Hematopoietic multipotent progenitor cell treated with erythropoietin and hydrocortisone succinate and interleukin-3 and kit ligand, for 4 days (in vitro differentiated cells): ENCODE results near the gene SDF2L1.
"Not testable (repeated sequence)": the region's sequence is repeated elsewhere in the genome, so short reads cannot be mapped to it uniquely, and the experiment has no call there.

ENCODE experiments used
- DNase-seq: peaks from one replicate; pipeline ENCODE4 v3.0.0-alpha.2; 2015

The SDF2L1 gene

DNA sequence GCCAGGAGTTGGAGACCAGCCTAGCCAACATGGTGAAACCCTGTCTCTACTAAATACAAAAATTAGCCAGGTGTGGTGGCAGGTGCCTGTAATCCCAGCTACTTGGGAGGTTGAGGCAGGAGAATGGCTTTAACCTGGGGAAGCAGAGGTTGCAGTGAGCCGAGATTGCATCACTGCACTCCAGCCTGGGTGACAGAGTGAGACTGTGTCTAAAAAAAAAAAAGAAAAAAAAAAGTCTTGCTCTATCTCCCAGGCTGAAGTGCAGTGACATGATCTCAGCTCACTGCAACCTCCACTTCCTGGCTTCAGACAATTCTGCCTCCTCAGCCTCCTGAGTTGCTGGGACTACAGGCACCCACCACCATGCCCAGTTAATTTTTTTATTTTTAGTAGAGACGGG, 4.7 kb upstream of the SDF2L1 start:
- DNase-seq, result not testable (repeated sequence)

DNA sequence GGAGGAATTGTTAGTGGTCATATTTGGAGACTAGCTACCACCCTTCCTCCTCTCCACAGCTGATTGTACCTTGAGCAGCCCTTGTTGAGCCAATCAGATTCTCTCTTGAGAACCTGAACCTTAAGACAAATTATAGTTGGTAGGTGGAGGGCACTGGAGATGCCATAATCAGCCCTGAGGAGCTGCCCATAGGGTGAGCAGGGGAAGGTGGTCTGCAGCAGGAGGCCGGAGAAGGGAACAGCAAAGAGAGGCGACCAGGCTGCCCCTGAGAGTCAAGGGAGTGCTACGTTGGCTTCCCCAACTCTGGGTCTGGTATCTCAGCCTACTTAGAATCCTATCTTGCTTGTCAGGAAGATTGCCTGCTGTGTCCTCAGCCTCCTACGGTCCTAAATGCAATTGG, 2.7 kb upstream of the SDF2L1 start:
- DNase-seq, result no peak

DNA sequence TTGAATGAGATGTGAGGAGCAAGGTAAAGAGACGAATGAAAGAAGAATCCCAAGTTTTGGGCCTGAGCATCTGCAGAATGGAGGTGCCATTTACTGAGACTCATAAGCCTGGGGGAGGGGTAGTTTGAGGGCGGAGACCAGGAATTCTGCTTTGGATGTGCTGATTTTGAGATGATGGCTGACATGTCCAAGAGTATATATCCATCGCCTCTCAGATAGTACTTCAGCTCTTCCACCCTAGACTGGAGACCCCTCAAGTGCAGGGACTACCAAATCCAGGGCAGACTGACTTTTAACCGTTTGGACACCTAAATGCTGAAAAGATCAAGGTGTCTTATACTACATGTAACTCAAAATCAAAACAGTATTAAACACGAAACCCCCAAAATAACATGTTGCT, 1.3 kb upstream of the SDF2L1 start:
- DNase-seq, result no peak

DNA sequence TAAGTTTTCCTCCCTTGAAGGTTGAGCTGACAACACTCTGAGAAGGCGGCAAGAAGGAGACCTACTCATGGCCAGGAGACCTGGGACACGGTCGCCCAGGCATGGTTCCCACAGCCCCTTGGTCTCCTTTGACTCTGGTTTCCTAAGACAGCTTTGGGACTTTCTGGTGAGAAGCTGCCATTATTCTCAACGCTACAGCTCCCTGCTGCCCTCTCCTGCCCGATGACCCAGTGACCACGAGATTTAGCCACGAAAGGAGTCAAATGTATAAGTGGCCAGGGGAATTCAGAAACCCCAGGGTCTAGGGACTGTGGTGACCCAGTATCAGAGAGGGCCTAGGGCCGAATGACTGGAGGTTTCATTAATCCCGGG, 699 bp upstream of the SDF2L1 start:
- peak; percentile 60 for DNase-seq

GRCh38 chr22:21642584-21643448, 714 bp downstream of the SDF2L1 start:
- peak; percentile 82 for DNase-seq

GRCh38 chr22:21643533-21644357, 1.6 kb downstream of the SDF2L1 start:
- peak; percentile 47 for DNase-seq

GRCh38 chr22:21645513-21645912, 3.4 kb downstream of the SDF2L1 start:
- DNase-seq, result not testable (repeated sequence)

GRCh38 chr22:21646608-21647590, 4.8 kb downstream of the SDF2L1 start:
- DNase-seq, result peak; percentile 94

GRCh38 chr22:21650280-21650679, 8.2 kb downstream of the SDF2L1 start:
- DNase-seq, result no peak

- DNase-seq, result peak; percentile 64
These were observed 8.9 kb downstream of the SDF2L1 start for GRCh38 chr22:21650823-21651520.

DNA sequence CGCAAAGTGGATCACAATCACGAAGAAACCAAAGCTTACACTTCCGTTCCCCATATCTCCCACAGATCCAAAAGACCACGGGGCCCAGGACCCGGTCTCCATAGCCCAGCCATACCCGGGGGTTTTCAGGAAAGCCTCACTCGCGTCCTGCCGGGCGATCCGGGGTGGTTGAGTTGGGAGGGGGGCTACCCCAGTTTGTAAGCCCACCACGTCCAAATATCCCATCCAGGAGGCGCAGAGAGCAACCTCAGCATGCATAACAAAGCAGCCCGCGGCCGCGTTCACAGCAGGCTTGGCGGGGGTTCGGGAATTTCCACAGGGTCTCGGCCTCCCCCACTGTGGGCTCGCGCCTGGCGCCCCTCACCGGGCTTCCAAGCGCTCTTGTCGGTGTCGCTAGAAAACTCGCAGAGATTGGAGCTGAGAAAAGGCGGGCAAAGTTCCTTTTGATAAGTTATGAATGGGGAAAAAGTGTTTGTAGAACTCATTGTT, 9.5 kb downstream of the SDF2L1 start:
- DNase-seq, result no peak

GRCh38 chr22:21652010-21652546, 10.0 kb downstream of the SDF2L1 start:
- DNase-seq, result peak; percentile 96

- DNase-seq, result no peak
These were observed 10.7 kb downstream of the SDF2L1 start for GRCh38 chr22:21652547-21653545.

DNA sequence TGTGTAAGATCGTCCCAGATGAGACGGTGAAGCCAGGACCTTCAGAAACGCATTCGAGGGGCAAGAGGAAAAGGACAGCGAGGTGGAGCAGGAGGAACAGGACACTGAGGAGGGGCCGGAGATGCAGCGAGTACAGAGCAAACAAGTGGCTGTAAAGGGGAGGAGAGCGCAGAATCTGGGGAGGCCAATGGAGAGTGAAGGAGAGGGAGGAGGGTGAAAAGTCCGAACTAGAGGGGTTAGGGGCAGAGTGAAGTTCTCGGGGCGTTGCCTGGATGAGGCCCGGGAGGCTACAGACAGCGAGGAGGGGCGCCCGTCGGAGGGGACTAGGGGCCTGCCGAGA, 14.9 kb downstream of the SDF2L1 start:
- no peak for DNase-seq

GRCh38 chr22:21657360-21658032, 15.4 kb downstream of the SDF2L1 start:
- DNase-seq, result peak; percentile 91

DNA sequence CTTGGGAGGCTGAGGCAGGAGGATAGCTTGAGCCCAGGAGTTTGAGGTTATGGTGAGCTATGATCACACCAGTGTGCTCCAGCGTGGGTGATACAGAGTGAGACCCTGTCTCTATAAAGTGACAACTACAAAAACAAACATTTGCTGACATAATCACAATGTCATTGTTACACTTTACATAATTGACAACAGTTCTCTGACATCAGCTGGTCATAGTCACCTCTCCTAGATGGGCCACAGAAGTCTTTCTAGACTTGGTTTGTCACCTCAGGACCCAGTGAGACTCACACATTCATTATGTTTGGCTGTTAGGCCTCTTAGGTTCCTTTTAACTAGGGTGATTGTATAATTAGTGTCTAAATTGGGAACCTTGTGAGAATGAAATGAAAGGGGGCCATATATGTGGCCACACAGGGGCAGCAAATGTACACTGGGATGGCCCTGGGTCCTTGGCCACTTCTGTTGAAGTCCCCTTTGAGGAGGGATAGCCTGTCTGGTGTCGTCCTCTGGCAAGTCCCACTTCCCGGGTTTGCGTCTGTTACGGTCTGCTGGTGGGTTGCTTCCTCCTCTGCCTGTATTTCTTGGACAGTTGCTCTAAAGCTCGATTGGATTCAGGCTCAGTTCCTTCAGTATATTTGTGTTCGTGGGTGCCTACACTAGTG, 17.9 kb downstream of the SDF2L1 start:
- DNase-seq, result no peak

DNA sequence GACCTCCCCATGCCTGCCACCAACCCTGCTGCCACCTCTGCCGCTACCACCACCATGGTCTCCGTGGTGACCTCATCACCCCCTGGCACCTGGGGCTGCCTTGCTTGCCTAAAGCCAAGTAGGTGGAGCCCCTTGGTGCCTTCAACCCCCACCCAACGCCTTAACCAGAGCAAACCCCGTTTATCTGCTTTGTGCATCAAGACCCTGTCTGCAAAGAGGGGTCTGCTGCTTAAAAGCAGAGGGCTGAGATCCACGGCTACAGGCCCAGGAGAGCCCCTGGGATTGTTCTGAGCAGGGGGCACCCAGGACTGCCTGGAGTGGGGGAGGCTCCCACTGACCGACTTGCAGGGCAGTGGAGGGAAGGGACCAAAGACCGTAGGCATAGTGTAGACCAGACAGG, 18.8 kb downstream of the SDF2L1 start:
- DNase-seq, result no peak

DNA sequence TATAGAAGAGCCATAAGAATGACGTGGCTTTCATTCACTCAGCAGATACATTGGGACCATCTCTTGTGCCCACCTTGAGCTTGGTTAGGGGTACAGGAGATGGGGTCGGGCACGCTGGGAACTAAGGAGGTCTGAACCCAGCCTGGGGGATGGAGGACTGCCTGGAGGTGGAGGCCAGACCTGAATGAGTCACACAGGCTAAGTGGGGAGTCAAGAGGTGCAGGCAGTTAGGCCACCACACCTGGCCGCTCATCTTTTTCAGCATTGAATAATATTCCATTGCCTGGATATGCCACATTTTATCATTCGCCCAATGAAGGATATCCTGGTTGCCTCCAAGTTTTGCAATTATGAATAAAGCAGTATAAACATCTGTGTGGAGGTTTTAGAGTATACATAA, 19.9 kb downstream of the SDF2L1 start:
- no peak for DNase-seq

- no peak for DNase-seq
These were observed 21.6 kb downstream of the SDF2L1 start for GRCh38 chr22:21663738-21664137.
